ENCODE measurements around the gene SND1.
A peak's percentile ranks its signal among the peaks of the same experiment; 100 is the strongest.

The SND1 gene

DNA sequence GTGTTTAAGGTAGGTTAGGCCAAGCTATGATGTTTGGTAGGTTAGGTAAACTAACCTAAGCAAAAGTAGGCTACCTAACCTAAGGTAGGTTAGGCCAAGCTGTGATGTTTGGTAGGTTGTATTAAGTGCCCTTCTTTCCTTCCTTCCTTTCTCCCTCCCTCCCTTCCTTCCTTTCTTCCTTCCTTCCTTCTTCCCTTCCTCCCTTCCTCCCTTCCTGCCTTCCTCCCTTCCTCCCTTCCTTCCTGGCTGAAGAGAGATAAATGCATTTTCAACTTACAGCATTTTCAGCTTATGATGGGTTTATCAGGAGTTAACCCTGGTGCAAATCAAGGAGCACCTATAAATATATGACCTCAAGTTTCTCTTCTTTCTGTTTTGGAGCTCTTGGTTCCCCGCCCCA is 56.2 kb downstream of the SND1 start:
- Histone ChIP-seq H3K4me2 (ENCODE audit: low read depth, low read length, poor library complexity, severe bottlenecking) (no peak overlapping the region), H3K27me3 (ENCODE audit: low read length) (no peaks in the 10 kb centered on the region), H3K36me3 (ENCODE audit: low read length) (peaks cover 59% of the 10 kb centered on the region), H4K20me1 (ENCODE audit: low read depth, low read length) (no peaks in the 10 kb centered on the region), H2AFZ (ENCODE audit: low read depth, low read length, severe bottlenecking) (no peak overlapping the region), H3F3A (ENCODE audit: insufficient read depth) (0 out of 2 replicates have a peak, but pooled peaks cover 3% of the 10 kb centered on the region), H3K27ac (ENCODE audit: low read depth, low read length) (no peak overlapping the region), H3K9ac (ENCODE audit: low read length) (no peak overlapping the region), H3K4me3 (ENCODE audit: insufficient read depth, low read length, poor library complexity, severe bottlenecking) (no peak overlapping the region), H3K79me2 (ENCODE audit: insufficient read depth, low read length) (no peaks in the 10 kb centered on the region), H3K9me3 (ENCODE audit: insufficient read depth, low read length) (peaks cover 16% of the 10 kb centered on the region; the same call in 1 of the 2 replicates), H3K9me2 (replicated peaks; ENCODE audit: insufficient read depth, low read length) (no peaks in the 10 kb centered on the region)
- TF ChIP-seq EZH2phosphoT487 (conservative IDR thresholded peaks at IDR 0.05; ENCODE audit: low read length) (no peak), CTCF (IDR thresholded peaks at IDR 0.05; ENCODE audit: insufficient read depth, low read length, poor library complexity, severe bottlenecking) (no peak)

DNA sequence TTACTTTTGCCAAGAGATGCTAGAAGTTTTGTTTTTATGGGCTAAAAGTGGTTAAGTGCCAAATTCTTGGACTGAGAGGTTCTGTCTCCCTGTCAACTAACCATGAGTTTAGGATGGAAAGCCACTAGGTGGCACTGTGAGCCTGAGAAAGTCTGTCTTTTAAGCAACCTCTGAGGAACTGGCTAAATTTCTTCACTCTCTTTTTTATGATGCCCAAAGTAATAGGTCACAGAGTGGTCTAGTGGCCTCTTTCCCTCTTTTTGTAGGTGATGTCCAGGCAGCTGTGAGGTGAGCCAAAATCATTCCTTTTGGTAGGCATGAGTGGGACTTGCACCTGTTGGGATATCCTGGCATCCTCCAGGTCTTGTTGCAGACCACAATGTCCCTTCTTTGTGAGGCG is 56.8 kb downstream of the SND1 start:
- no peak overlapping the region for H3K4me2 ChIP-seq (ENCODE audit: low read depth, low read length, poor library complexity, severe bottlenecking)
- no peak overlapping the region for H3K27ac ChIP-seq (ENCODE audit: low read depth, low read length)
- no peak overlapping the region for H3K4me3 ChIP-seq (ENCODE audit: insufficient read depth, low read length, poor library complexity, severe bottlenecking)
- no peaks in the 10 kb centered on the region for H3K79me2 ChIP-seq (ENCODE audit: insufficient read depth, low read length)
- H3K9me2 ChIP-seq (replicated peaks; ENCODE audit: insufficient read depth, low read length): no peaks in the 10 kb centered on the region
- H3K27me3 ChIP-seq (ENCODE audit: low read length): no peaks in the 10 kb centered on the region
- peaks cover 16% of the 10 kb centered on the region; the same call in 1 of the 2 replicates for H3K9me3 ChIP-seq (ENCODE audit: insufficient read depth, low read length)
- no peak overlapping the region for H2AFZ ChIP-seq (ENCODE audit: low read depth, low read length, severe bottlenecking)
- peaks cover 61% of the 10 kb centered on the region for H3K36me3 ChIP-seq (ENCODE audit: low read length)
- TF ChIP-seq CTCF (IDR thresholded peaks at IDR 0.05; ENCODE audit: insufficient read depth, low read length, poor library complexity, severe bottlenecking): peak; percentile 53
- TF ChIP-seq EZH2phosphoT487 (conservative IDR thresholded peaks at IDR 0.05; ENCODE audit: low read length): no peak
- H3F3A ChIP-seq (ENCODE audit: insufficient read depth): 0 out of 2 replicates have a peak, but pooled peaks cover 3% of the 10 kb centered on the region
- no peaks in the 10 kb centered on the region for H4K20me1 ChIP-seq (ENCODE audit: low read depth, low read length)
- H3K9ac ChIP-seq (ENCODE audit: low read length): no peak overlapping the region

GRCh38 chr7:127710635-127711034 is 58.6 kb downstream of the SND1 start:
- Histone ChIP-seq H3K79me2 (ENCODE audit: insufficient read depth, low read length) (no peaks in the 10 kb centered on the region; the same call in 1 of the 2 replicates), H3K4me3 (ENCODE audit: insufficient read depth, low read length, poor library complexity, severe bottlenecking) (no peak overlapping the region), H3K36me3 (ENCODE audit: low read length) (peaks cover 60% of the 10 kb centered on the region), H3K27me3 (ENCODE audit: low read length) (no peaks in the 10 kb centered on the region), H3K9me3 (ENCODE audit: insufficient read depth, low read length) (peaks cover 16% of the 10 kb centered on the region; the same call in 1 of the 2 replicates), H3K4me2 (ENCODE audit: low read depth, low read length, poor library complexity, severe bottlenecking) (no peak overlapping the region), H3K9me2 (replicated peaks; ENCODE audit: insufficient read depth, low read length) (no peaks in the 10 kb centered on the region), H4K20me1 (ENCODE audit: low read depth, low read length) (no peaks in the 10 kb centered on the region), H3K27ac (ENCODE audit: low read depth, low read length) (no peak overlapping the region), H3K9ac (ENCODE audit: low read length) (no peak overlapping the region), H2AFZ (ENCODE audit: low read depth, low read length, severe bottlenecking) (no peak overlapping the region), H3F3A (ENCODE audit: insufficient read depth) (0 out of 2 replicates have a peak, but pooled peaks cover 3% of the 10 kb centered on the region)
- TF ChIP-seq EZH2phosphoT487 (conservative IDR thresholded peaks at IDR 0.05; ENCODE audit: low read length) (no peak), CTCF (IDR thresholded peaks at IDR 0.05; ENCODE audit: insufficient read depth, low read length, poor library complexity, severe bottlenecking) (no peak)

Measured in SU-DHL-6 (cell line).